ENCODE results near the gene B4GALNT3. TPM values are rescaled to one million over a fixed set of nuclear protein-coding genes. Genes with fewer than 3 reads are reported as not detected.

The B4GALNT3 gene
- total RNA-seq, 1 experiment from 2014 or later: 23.3 TPM

GRCh38 chr12:545835-546234 lies 86.1 kb downstream of the B4GALNT3 start:
- H3K79me2 ChIP-seq (ENCODE audit: insufficient read depth, low read length): no peaks in the 10 kb centered on the region
- no peak overlapping the region for H3K9ac ChIP-seq (ENCODE audit: extremely low read depth, insufficient read length, low read length)
- no peak overlapping the region for H3K27ac Mint-ChIP-seq
- H3K4me2 ChIP-seq (ENCODE audit: insufficient read depth, insufficient read length, low read length): no peak overlapping the region
- WGBS (ENCODE audit: extremely low coverage, insufficient read length, low lambda C conversion rate): 94% methylated on average over 2 of the region's 6 CpGs
- no peak overlapping the region for H3K27ac ChIP-seq (ENCODE audit: insufficient read length, low read depth, low read length)
- peaks cover 11 to 20% of the 10 kb centered on the region in 2 experiments for H3K4me1 Mint-ChIP-seq
- no peak overlapping the region for H3K18ac ChIP-seq (ENCODE audit: insufficient read length, low read depth, low read length)
- no peak overlapping the region for H2BK5ac ChIP-seq (ENCODE audit: insufficient read length, low read length)
- H2BK12ac ChIP-seq (ENCODE audit: insufficient read length, low read depth, low read length): no peak overlapping the region
- H2BK20ac ChIP-seq (ENCODE audit: low read depth, low read length, poor library complexity, severe bottlenecking): no peak overlapping the region
- H3K79me1 ChIP-seq (ENCODE audit: insufficient read depth, low read depth, low read length, poor library complexity, severe bottlenecking): no peaks in the 10 kb centered on the region
- no peak overlapping the region for H2AFZ ChIP-seq (ENCODE audit: low read length)
- H4K20me1 ChIP-seq (ENCODE audit: control insufficient read depth, insufficient read depth, insufficient read length): no peaks in the 10 kb centered on the region
- peaks cover 5% of the 10 kb centered on the region for H3K23me2 ChIP-seq (ENCODE audit: insufficient read length, low read depth, low read length, poor library complexity, severe bottlenecking)
- H3K4me1 ChIP-seq (ENCODE audit: insufficient read depth, low read length): no peaks in the 10 kb centered on the region
- no peaks in the 10 kb centered on the region; a peak in 1 of 5 replicates for H3K9me3 Mint-ChIP-seq
- H3K14ac ChIP-seq (ENCODE audit: insufficient read depth, low read length): no peak overlapping the region
- H3K27me3 ChIP-seq (ENCODE audit: insufficient read depth, low read length): no peaks in the 10 kb centered on the region
- peaks cover 0 to 33% (median 16%) of the 10 kb centered on the region in 3 experiments; a peak in 6 of 7 replicates for H3K36me3 Mint-ChIP-seq (ENCODE audit: insufficient read depth in 1 of 3, low read depth in 3 of 3)
- no peak overlapping the region for H4K8ac ChIP-seq (replicated peaks; ENCODE audit: insufficient read length, low read depth, low read length)
- no peaks in the 10 kb centered on the region for H3K9me3 ChIP-seq (ENCODE audit: control insufficient read depth, low read depth, low read length)
- no peak overlapping the region for H3K4ac ChIP-seq (ENCODE audit: low read depth, low read length)
- no peak overlapping the region for H4K91ac ChIP-seq (ENCODE audit: insufficient read length, low read depth, low read length)
- no peak overlapping the region for H3K56ac ChIP-seq (ENCODE audit: insufficient read length, low read depth, low read length)
- H3K4me3 Mint-ChIP-seq: no peak overlapping the region
- no peak for TF ChIP-seq CTCF (conservative IDR thresholded peaks at IDR 0.05)
- no peak overlapping the region for H2BK120ac ChIP-seq (ENCODE audit: low read depth, low read length, poor library complexity, severe bottlenecking)
- H3T11ph ChIP-seq (ENCODE audit: low read length): no peak overlapping the region
- H2BK15ac ChIP-seq (ENCODE audit: low read depth, low read length): no peak overlapping the region
- DNase-seq: no peak
- no peak overlapping the region for H2AK5ac ChIP-seq (ENCODE audit: insufficient read length, low read length)
- H3K23ac ChIP-seq (ENCODE audit: insufficient read length, low read depth, low read length): no peak overlapping the region
- peaks cover 7% of the 10 kb centered on the region for H3K27me3 Mint-ChIP-seq (ENCODE audit: low read depth)
- no peak overlapping the region for H4K5ac ChIP-seq (ENCODE audit: insufficient read length, low read depth, low read length)

All from H9 (cell line).